WTC11 (cell line): ENCODE measurements around the gene TLR3. TPM values are rescaled to one million over a fixed set of nuclear protein-coding genes. Genes with fewer than 3 reads are reported as not detected.

Experiments
- ATAC-seq: fragments of 200-7000 bp; cut with Tn5 transposase; 2 replicates; pipeline ENCODE4 v1.10.0; 2021; ENCODE audit warnings: mild to moderate bottlenecking, moderate library complexity
- CTCF ChIA-PET: fragments of 300-600 bp; sonication (Branson Sonifier 250); formaldehyde crosslinking; loops from one replicate; lab custom pipeline; 2021; ENCODE audit warnings: antibody characterized with exemption; lab: Charles Lee
- POLR2A ChIA-PET: fragments of 350-600 bp; sonication (Branson Sonifier 250); formaldehyde crosslinking; loops from one replicate; lab custom pipeline; 2021; ENCODE audit warnings: antibody characterized with exemption; lab: Charles Lee
- DNase-seq: peaks from one replicate; pipeline ENCODE4 v3.0.0; 2021; ENCODE audit warnings: low spot score
- H3K27ac Mint-ChIP-seq: 2 replicates; pipeline ENCODE4 v1.8.0; 2021; ENCODE audit warnings: mixed read lengths
- H3K27me3 Mint-ChIP-seq: 2 replicates; pipeline ENCODE4 v1.8.0; 2021; ENCODE audit warnings: low read depth, mild to moderate bottlenecking, moderate library complexity, mixed read lengths
- H3K36me3 Mint-ChIP-seq: 2 replicates; pipeline ENCODE4 v1.8.0; 2021; ENCODE audit warnings: mixed read lengths
- H3K4me1 Mint-ChIP-seq: 2 replicates; pipeline ENCODE4 v1.8.0; 2022; ENCODE audit warnings: mixed read lengths
- H3K4me3 Mint-ChIP-seq: 2 replicates; pipeline ENCODE4 v1.8.0; 2021; ENCODE audit warnings: mild to moderate bottlenecking, moderate library complexity, mixed read lengths
- H3K9me3 Mint-ChIP-seq: 2 replicates; pipeline ENCODE4 v1.8.0; 2021; ENCODE audit warnings: mixed read lengths
- E2F5 ChIP-seq: sonication (generic); formaldehyde crosslinking; IDR thresholded peaks from 2 replicates; pipeline ENCODE4 v1.8.1; 2022; ENCODE audit warnings: mild to moderate bottlenecking, moderate library complexity, missing genetic modification reagents
- ELF4 ChIP-seq: sonication (generic); formaldehyde crosslinking; IDR thresholded peaks from 2 replicates; pipeline ENCODE4 v1.8.1; 2022; ENCODE audit warnings: low read depth, mild to moderate bottlenecking, moderate library complexity, missing genetic modification reagents
- ETV6 ChIP-seq: sonication (generic); formaldehyde crosslinking; IDR thresholded peaks from 2 replicates; pipeline ENCODE4 v1.8.1; 2022; ENCODE audit warnings: mild to moderate bottlenecking, missing genetic modification reagents
- JAZF1 ChIP-seq: fragments of 250-450 bp; sonication (Bioruptor Pico); IDR thresholded peaks from 2 replicates; pipeline ENCODE4 v1.9.0; 2021; ENCODE audit warnings: moderate library complexity, mild to moderate bottlenecking, inconsistent platforms
- MLX ChIP-seq: sonication (generic); formaldehyde crosslinking; IDR thresholded peaks from 2 replicates; pipeline ENCODE4 v1.8.1; 2023; ENCODE audit warnings: mild to moderate bottlenecking, missing genetic modification reagents, moderate library complexity
- NFYB ChIP-seq: sonication (generic); formaldehyde crosslinking; conservative IDR thresholded peaks from 2 replicates; pipeline ENCODE4 v1.8.0; 2022; ENCODE audit warnings: low read depth, missing genetic modification reagents
- PRDM15 ChIP-seq: sonication (generic); formaldehyde crosslinking; IDR thresholded peaks from 2 replicates; pipeline ENCODE4 v1.8.0; 2022; ENCODE audit warnings: missing genetic modification reagents
- RELA ChIP-seq: sonication (generic); formaldehyde crosslinking; IDR thresholded peaks from 2 replicates; pipeline ENCODE4 v1.8.1; 2022; ENCODE audit warnings: missing genetic modification reagents, mild to moderate bottlenecking, borderline replicate concordance
- TEAD1 ChIP-seq: sonication (generic); formaldehyde crosslinking; IDR thresholded peaks from 2 replicates; pipeline ENCODE4 v1.8.0; 2022; ENCODE audit warnings: mild to moderate bottlenecking, missing genetic modification reagents
- ZNF263 ChIP-seq: sonication (generic); formaldehyde crosslinking; IDR thresholded peaks from 2 replicates; pipeline ENCODE4 v1.8.1; 2022; ENCODE audit warnings: low read depth, mild to moderate bottlenecking, moderate library complexity, missing genetic modification reagents
- ZNF416 ChIP-seq: fragments of 250-450 bp; sonication (Bioruptor Pico); IDR thresholded peaks from 2 replicates; pipeline ENCODE4 v1.9.0; 2021; ENCODE audit warnings: mild to moderate bottlenecking, inconsistent platforms
- ZNF423 ChIP-seq: fragments of 250-450 bp; sonication (Bioruptor Pico); IDR thresholded peaks from 2 replicates; pipeline ENCODE4 v2.1.2; 2022; ENCODE audit warnings: mild to moderate bottlenecking, moderate library complexity
- total RNA-seq: library from RNA; stranded (reverse); gene quantifications from 3 replicates; pipeline ENCODE4 v1.2.3, GENCODE V29; 2021
- TF ChIP-seq, protein P1 (sequence below): sonication (generic); formaldehyde crosslinking; IDR thresholded peaks from 2 replicates; pipeline ENCODE4 v1.8.0; 2022; ENCODE audit warnings: mild to moderate bottlenecking, missing genetic modification reagents
- TF ChIP-seq, protein P2 (sequence below): fragments of 250-450 bp; sonication (Bioruptor Pico); IDR thresholded peaks from 2 replicates; pipeline ENCODE4 v1.9.0; 2021; ENCODE audit warnings: mild to moderate bottlenecking, borderline replicate concordance

TLR3 gene
- total RNA-seq, 1 experiment from 2014 or later, result 1.8 TPM

DNA sequence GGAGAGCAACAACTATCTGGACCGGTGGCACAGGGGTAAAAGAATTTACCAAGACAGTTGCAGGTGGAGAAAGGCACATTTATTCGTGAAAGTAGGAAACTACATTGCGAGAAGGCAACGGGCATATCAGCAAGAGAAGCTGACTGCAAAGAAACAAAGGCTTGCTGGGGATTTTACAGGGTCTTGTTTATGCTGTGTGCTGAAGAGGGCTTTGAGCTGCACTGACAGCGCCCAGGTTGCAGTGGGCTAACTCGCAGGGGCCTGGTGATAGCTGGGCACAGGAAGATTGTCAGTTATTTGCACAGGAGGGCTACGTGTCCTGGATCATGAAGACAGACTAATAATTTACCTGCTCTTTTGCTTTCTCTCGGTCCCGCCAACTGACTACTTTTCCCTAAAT is 10.7 kb downstream of the TLR3 start:
- CTCF ChIA-PET, result interaction anchor here (0.9 to 3.2 kb wide), 10 partner anchors 9 to 112 kb away, joined by 3 to 19 read pairs (median 4); partner anchors contain the start of gene CYP4V2
- no peaks in the 10 kb centered on the region; the same call in 1 of the 2 replicates for H3K27me3 Mint-ChIP-seq
- no peak for ATAC-seq
- TF ChIP-seq NFYB (CRISPR knock-in tag) (no peak), ETV6 (no peak), ZNF416 (CRISPR knock-in tag) (no peak), RELA (CRISPR knock-in tag) (no peak), E2F5 (no peak), ZNF263 (CRISPR knock-in tag) (no peak), JAZF1 (CRISPR knock-in tag) (no peak), ELF4 (CRISPR knock-in tag) (no peak), ZNF423 (CRISPR knock-in tag) (no peak), MLX (CRISPR knock-in tag) (no peak)
- TF ChIP-seq, protein P1, sequence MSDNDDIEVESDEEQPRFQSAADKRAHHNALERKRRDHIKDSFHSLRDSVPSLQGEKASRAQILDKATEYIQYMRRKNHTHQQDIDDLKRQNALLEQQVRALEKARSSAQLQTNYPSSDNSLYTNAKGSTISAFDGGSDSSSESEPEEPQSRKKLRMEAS (CRISPR knock-in tag), result no peak
- TF ChIP-seq, all 79 proteins: peak for 0
- Mint-ChIP-seq H3K36me3 (no peaks in the 10 kb centered on the region), H3K27ac (peak overlapping the region; percentile 58), H3K4me1 (peaks cover 40% of the 10 kb centered on the region), H3K4me3 (no peak overlapping the region), H3K9me3 (peaks cover 7% of the 10 kb centered on the region)
- POLR2A ChIA-PET, result interaction anchor here (0.7 to 2.2 kb wide), 2 partner anchors 11 to 15 kb away, joined by 3 to 6 read pairs; no protein-coding TSS in a partner anchor
- DNase-seq, result no peak

DNA sequence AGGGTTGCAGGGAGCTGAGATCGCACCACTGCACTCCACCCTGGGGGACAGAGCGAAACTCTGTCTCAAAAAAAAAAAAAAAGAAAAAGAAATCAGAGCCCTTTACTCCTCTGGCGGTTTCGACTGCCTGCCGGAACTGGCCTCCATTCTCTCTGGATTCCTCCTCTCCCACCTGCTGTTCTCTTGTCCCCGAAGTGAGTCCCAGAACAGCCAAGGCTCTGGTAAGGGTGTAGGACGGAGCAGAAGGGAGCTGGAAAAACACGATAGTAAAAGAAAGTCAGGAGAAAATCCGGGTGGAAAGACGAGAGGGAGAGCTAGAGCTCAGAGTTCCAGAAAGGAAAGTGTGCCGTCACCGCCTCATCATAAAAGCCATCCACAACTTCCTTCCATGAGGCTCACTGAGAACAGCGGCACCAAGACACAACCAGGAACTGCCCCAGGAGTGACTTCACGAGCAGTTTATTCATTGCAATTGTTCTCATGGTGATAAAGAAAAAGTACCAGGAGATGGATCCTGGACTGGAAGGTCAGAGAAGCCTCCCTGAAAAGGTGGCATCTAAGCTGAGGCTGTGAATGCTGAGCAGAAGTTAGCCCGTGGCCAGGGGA is 12.3 kb downstream of the TLR3 start:
- peak overlapping the region; percentile 98 for H3K27ac Mint-ChIP-seq
- peaks cover 40% of the 10 kb centered on the region for H3K4me1 Mint-ChIP-seq
- POLR2A ChIA-PET, result no interaction called here
- DNase-seq, result peak; percentile 67
- peak; percentile 89 for ATAC-seq
- CTCF ChIA-PET, result interaction anchor here (0.6 to 3.2 kb wide), 5 partner anchors 9 to 781 kb away, joined by 3 to 17 read pairs (median 5); no protein-coding TSS in a partner anchor
- peaks cover 7% of the 10 kb centered on the region for H3K9me3 Mint-ChIP-seq
- TF ChIP-seq, protein P2, sequence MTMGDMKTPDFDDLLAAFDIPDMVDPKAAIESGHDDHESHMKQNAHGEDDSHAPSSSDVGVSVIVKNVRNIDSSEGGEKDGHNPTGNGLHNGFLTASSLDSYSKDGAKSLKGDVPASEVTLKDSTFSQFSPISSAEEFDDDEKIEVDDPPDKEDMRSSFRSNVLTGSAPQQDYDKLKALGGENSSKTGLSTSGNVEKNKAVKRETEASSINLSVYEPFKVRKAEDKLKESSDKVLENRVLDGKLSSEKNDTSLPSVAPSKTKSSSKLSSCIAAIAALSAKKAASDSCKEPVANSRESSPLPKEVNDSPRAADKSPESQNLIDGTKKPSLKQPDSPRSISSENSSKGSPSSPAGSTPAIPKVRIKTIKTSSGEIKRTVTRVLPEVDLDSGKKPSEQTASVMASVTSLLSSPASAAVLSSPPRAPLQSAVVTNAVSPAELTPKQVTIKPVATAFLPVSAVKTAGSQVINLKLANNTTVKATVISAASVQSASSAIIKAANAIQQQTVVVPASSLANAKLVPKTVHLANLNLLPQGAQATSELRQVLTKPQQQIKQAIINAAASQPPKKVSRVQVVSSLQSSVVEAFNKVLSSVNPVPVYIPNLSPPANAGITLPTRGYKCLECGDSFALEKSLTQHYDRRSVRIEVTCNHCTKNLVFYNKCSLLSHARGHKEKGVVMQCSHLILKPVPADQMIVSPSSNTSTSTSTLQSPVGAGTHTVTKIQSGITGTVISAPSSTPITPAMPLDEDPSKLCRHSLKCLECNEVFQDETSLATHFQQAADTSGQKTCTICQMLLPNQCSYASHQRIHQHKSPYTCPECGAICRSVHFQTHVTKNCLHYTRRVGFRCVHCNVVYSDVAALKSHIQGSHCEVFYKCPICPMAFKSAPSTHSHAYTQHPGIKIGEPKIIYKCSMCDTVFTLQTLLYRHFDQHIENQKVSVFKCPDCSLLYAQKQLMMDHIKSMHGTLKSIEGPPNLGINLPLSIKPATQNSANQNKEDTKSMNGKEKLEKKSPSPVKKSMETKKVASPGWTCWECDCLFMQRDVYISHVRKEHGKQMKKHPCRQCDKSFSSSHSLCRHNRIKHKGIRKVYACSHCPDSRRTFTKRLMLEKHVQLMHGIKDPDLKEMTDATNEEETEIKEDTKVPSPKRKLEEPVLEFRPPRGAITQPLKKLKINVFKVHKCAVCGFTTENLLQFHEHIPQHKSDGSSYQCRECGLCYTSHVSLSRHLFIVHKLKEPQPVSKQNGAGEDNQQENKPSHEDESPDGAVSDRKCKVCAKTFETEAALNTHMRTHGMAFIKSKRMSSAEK (CRISPR knock-in tag), result 0 out of 2 replicates have a peak, but pooled peaks have one; percentile 42
- TF ChIP-seq PRDM15 (CRISPR knock-in tag) (peak; percentile 56; the same call in 1 of the 2 replicates), TEAD1 (CRISPR knock-in tag) (peak; percentile 58; the same call in 1 of the 2 replicates), ZNF416 (CRISPR knock-in tag) (no peak)
- H3K4me3 Mint-ChIP-seq, result peak overlapping the region; percentile 54
- H3K36me3 Mint-ChIP-seq, result no peaks in the 10 kb centered on the region
- no peaks in the 10 kb centered on the region; the same call in 1 of the 2 replicates for H3K27me3 Mint-ChIP-seq
